OCI-LY1 (cell line): ENCODE measurements around the gene ITCH.

Experiments used
- H2AFZ ChIP-seq: fragments of 200-600 bp; sonication (generic), shearing (Covaris generic); 2 replicates; pipeline ENCODE4 v1.6.0; 2014; ENCODE audit warnings: antibody characterized with exemption, mild to moderate bottlenecking, low read length
- H3F3A ChIP-seq: fragments of 200-600 bp; sonication (generic), shearing (Covaris generic); 2 replicates; pipeline ENCODE4 v1.6.0; 2014; ENCODE audit warnings: mild to moderate bottlenecking, antibody characterized with exemption, low read length, moderate library complexity; ENCODE audit not compliant: insufficient read depth
- H3K27ac ChIP-seq: fragments of 200-600 bp; sonication (generic); 2 replicates; pipeline ENCODE4 v1.5.1; 2014; ENCODE audit warnings: low read length, mixed run types, mild to moderate bottlenecking, low read depth; ENCODE audit not compliant: poor library complexity, severe bottlenecking
- H3K27me3 ChIP-seq: fragments of 200-600 bp; sonication (generic); 2 replicates; pipeline ENCODE4 v1.6.0; 2014; ENCODE audit warnings: antibody characterized with exemption, mild to moderate bottlenecking, low read length, moderate library complexity; ENCODE audit not compliant: insufficient read depth
- H3K36me3 ChIP-seq: fragments of 200-600 bp; sonication (generic); 2 replicates; pipeline ENCODE4 v1.6.1; 2014; ENCODE audit warnings: mild to moderate bottlenecking, antibody characterized with exemption, low read length, moderate library complexity, mixed read lengths; ENCODE audit not compliant: insufficient read depth
- H3K4me1 ChIP-seq: fragments of 200-600 bp; sonication (generic); 2 replicates; pipeline ENCODE4 v1.5.1; 2014; ENCODE audit warnings: mild to moderate bottlenecking, low read length, moderate library complexity; ENCODE audit not compliant: insufficient read depth, severe bottlenecking
- H3K4me2 ChIP-seq: fragments of 200-600 bp; sonication (generic), shearing (Covaris generic); 2 replicates; pipeline ENCODE4 v1.6.1; 2014; ENCODE audit warnings: low read length
- H3K4me3 ChIP-seq: fragments of 200-600 bp; sonication (generic); 2 replicates; pipeline ENCODE4 v1.5.1; 2014; ENCODE audit warnings: low read length, low read depth, mild to moderate bottlenecking, mixed read lengths; ENCODE audit not compliant: poor library complexity, severe bottlenecking
- H3K79me2 ChIP-seq: fragments of 200-600 bp; shearing (Covaris generic); 2 replicates; pipeline ENCODE4 v1.6.1; 2016; ENCODE audit warnings: mixed run types, low read length, mixed read lengths; ENCODE audit not compliant: insufficient read depth
- H3K9ac ChIP-seq: fragments of 200-600 bp; sonication (generic), shearing (Covaris generic); 2 replicates; pipeline ENCODE4 v1.6.1; 2014; ENCODE audit warnings: mild to moderate bottlenecking, low read length, mixed read lengths
- H3K9me2 ChIP-seq: fragments of 200-600 bp; sonication (generic), shearing (Covaris generic); 2 replicates; pipeline ENCODE4 v1.6.1; 2014; ENCODE audit warnings: low read depth, mild to moderate bottlenecking, low read length, mixed read lengths
- H3K9me3 ChIP-seq: fragments of 200-600 bp; shearing (Covaris generic); 2 replicates; pipeline ENCODE4 v1.6.1; 2014; ENCODE audit warnings: low read length, mixed read lengths
- H4K20me1 ChIP-seq: fragments of 200-600 bp; sonication (generic), shearing (Covaris generic); 2 replicates; pipeline ENCODE4 v1.6.0; 2016; ENCODE audit warnings: mild to moderate bottlenecking, low read length; ENCODE audit not compliant: insufficient read depth
- CTCF ChIP-seq: fragments of 200-600 bp; sonication (generic), shearing (Covaris generic); IDR thresholded peaks from 2 replicates; pipeline ENCODE4 v1.5.1; 2017; ENCODE audit warnings: mild to moderate bottlenecking, antibody characterized with exemption, low read length, moderate library complexity, mixed read lengths
- EZH2 ChIP-seq: fragments of 200-600 bp; sonication (generic), shearing (Covaris generic); IDR thresholded peaks from 2 replicates; pipeline ENCODE4 v1.8.0; 2017; ENCODE audit warnings: borderline replicate concordance, mixed run types, mild to moderate bottlenecking, antibody characterized with exemption, low read length, moderate library complexity, mixed read lengths

ITCH gene

GRCh38 chr20:34528921-34529297 is 165.8 kb downstream of the ITCH start:
- no peak overlapping the region for H3K27ac ChIP-seq
- no peak overlapping the region for H2AFZ ChIP-seq

GRCh38 chr20:34529742-34530141 is 166.7 kb downstream of the ITCH start:
- TF ChIP-seq EZH2 (no peak), CTCF (no peak)
- no peak overlapping the region for H3K4me3 ChIP-seq
- H3K4me2 ChIP-seq = no peak overlapping the region
- no peaks in the 10 kb centered on the region for H3F3A ChIP-seq
- H3K27me3 ChIP-seq = no peaks in the 10 kb centered on the region
- no peaks in the 10 kb centered on the region for H3K4me1 ChIP-seq
- H3K9me3 ChIP-seq = no peaks in the 10 kb centered on the region
- H3K36me3 ChIP-seq = peaks cover 59% of the 10 kb centered on the region
- no peak overlapping the region for H3K9ac ChIP-seq
- no peak overlapping the region for H3K27ac ChIP-seq
- H4K20me1 ChIP-seq = no peaks in the 10 kb centered on the region
- no peaks in the 10 kb centered on the region for H3K79me2 ChIP-seq
- H3K9me2 ChIP-seq = no peaks in the 10 kb centered on the region
- H2AFZ ChIP-seq = no peak overlapping the region

More at GRCh38 chr20:34528921-34529297, 165.8 kb downstream of the ITCH start:
- peaks cover 4% of the 10 kb centered on the region; the same call in 1 of the 2 replicates for H3K79me2 ChIP-seq
- H3K9me2 ChIP-seq = no peaks in the 10 kb centered on the region
- H3F3A ChIP-seq = no peaks in the 10 kb centered on the region
- H3K4me1 ChIP-seq = no peaks in the 10 kb centered on the region
- TF ChIP-seq EZH2 (no peak), CTCF (no peak)
- no peaks in the 10 kb centered on the region for H3K27me3 ChIP-seq
- no peak overlapping the region for H3K4me2 ChIP-seq
- H3K9ac ChIP-seq = no peak overlapping the region
- H3K36me3 ChIP-seq = peaks cover 51% of the 10 kb centered on the region
- H4K20me1 ChIP-seq = no peaks in the 10 kb centered on the region
- H3K9me3 ChIP-seq = no peaks in the 10 kb centered on the region
- H3K4me3 ChIP-seq = no peak overlapping the region

- H3F3A ChIP-seq = no peaks in the 10 kb centered on the region
- H2AFZ ChIP-seq = no peak overlapping the region
- H3K9ac ChIP-seq = no peak overlapping the region
- no peaks in the 10 kb centered on the region for H4K20me1 ChIP-seq
- H3K79me2 ChIP-seq = no peaks in the 10 kb centered on the region
- H3K9me2 ChIP-seq = no peaks in the 10 kb centered on the region
- H3K36me3 ChIP-seq = peaks cover 64% of the 10 kb centered on the region
- TF ChIP-seq CTCF (no peak), EZH2 (no peak)
- H3K4me2 ChIP-seq = no peak overlapping the region
- no peaks in the 10 kb centered on the region for H3K4me1 ChIP-seq
- no peaks in the 10 kb centered on the region for H3K27me3 ChIP-seq
- H3K4me3 ChIP-seq = no peak overlapping the region
- H3K27ac ChIP-seq = no peak overlapping the region
- no peaks in the 10 kb centered on the region for H3K9me3 ChIP-seq
These were observed 167.3 kb downstream of the ITCH start for GRCh38 chr20:34530342-34530741.
